ENCODE measurements around the gene PHACTR1. TPM values are rescaled to one million over a fixed set of nuclear protein-coding genes. Genes with fewer than 3 reads are reported as not detected.

PHACTR1 gene
- total RNA-seq, 2 experiments from 2014 or later, result 1.3 to 2.3 TPM

- ATAC-seq (ENCODE audit: poor library complexity), result no peak
- H3K4me3 ChIP-seq (ENCODE audit: low read length), result no peak overlapping the region
- no peaks in the 10 kb centered on the region for H3K36me3 ChIP-seq (ENCODE audit: insufficient read depth, low read length)
- H3K9me3 ChIP-seq (ENCODE audit: control insufficient read depth in 1 of 2, insufficient read depth in 1 of 2, low read length in 2 of 2), result no peaks in the 10 kb centered on the region
- CTCF ChIA-PET, result no interaction called here
- Mint-ChIP-seq H3K4me1 (ENCODE audit: low read depth) (peaks cover 5% of the 10 kb centered on the region), H3K4me3 (no peak overlapping the region), H3K27ac (no peak overlapping the region), H3K9me3 (no peaks in the 10 kb centered on the region), H3K36me3 (ENCODE audit: low read depth) (no peaks in the 10 kb centered on the region), H3K27me3 (no peaks in the 10 kb centered on the region)
- H3K4me1 ChIP-seq (ENCODE audit: insufficient read depth, low read length), result no peaks in the 10 kb centered on the region
- no peak overlapping the region for H3K27ac ChIP-seq (ENCODE audit: low read depth in 1 of 2, low read length in 2 of 2)
- POLR2A ChIA-PET, result no interaction called here
- intact Hi-C loops (cut with DNase I, micrococcal nuclease), result no loop called here
- no peak for DNase-seq
- H3K27me3 ChIP-seq (ENCODE audit: control insufficient read depth in 1 of 2, insufficient read depth in 2 of 2, low read length in 2 of 2), result peaks cover 0 to 2% of the 10 kb centered on the region in 2 experiments
- TF ChIP-seq CTCF (IDR thresholded peaks at IDR 0.05), result no peak
Observed at GRCh38 chr6:13066820-13067219, 350.3 kb downstream of the PHACTR1 start.

- peaks cover 5% of the 10 kb centered on the region for H3K4me1 Mint-ChIP-seq (ENCODE audit: low read depth)
- H3K4me3 ChIP-seq (ENCODE audit: low read length), result no peak overlapping the region
- TF ChIP-seq CTCF (IDR thresholded peaks at IDR 0.05), result no peak
- H3K9me3 Mint-ChIP-seq, result no peaks in the 10 kb centered on the region
- ChIA-PET CTCF (no interaction called here), POLR2A (no interaction called here)
- no peak overlapping the region for H3K27ac ChIP-seq (ENCODE audit: low read depth in 1 of 2, low read length in 2 of 2)
- no peaks in the 10 kb centered on the region for H3K4me1 ChIP-seq (ENCODE audit: insufficient read depth, low read length)
- H3K27ac Mint-ChIP-seq, result no peak overlapping the region
- H3K27me3 Mint-ChIP-seq, result peaks cover 5% of the 10 kb centered on the region
- no peaks in the 10 kb centered on the region for H3K36me3 ChIP-seq (ENCODE audit: insufficient read depth, low read length)
- intact Hi-C loops (cut with DNase I, micrococcal nuclease), result no loop called here
- no peaks in the 10 kb centered on the region for H3K36me3 Mint-ChIP-seq (ENCODE audit: low read depth)
- ATAC-seq (ENCODE audit: poor library complexity) (no peak), DNase-seq (no peak)
- H3K4me3 Mint-ChIP-seq, result no peak overlapping the region
- peaks cover 3 to 4% of the 10 kb centered on the region in 2 experiments for H3K27me3 ChIP-seq (ENCODE audit: control insufficient read depth in 1 of 2, insufficient read depth in 2 of 2, low read length in 2 of 2)
- no peaks in the 10 kb centered on the region for H3K9me3 ChIP-seq (ENCODE audit: control insufficient read depth in 1 of 2, insufficient read depth in 1 of 2, low read length in 2 of 2)
Observed at GRCh38 chr6:13068586-13069210, 352.1 kb downstream of the PHACTR1 start.

- no peaks in the 10 kb centered on the region for H3K9me3 ChIP-seq (ENCODE audit: control insufficient read depth in 1 of 2, insufficient read depth in 1 of 2, low read length in 2 of 2)
- peaks cover 5% of the 10 kb centered on the region for H3K4me1 Mint-ChIP-seq (ENCODE audit: low read depth)
- H3K4me1 ChIP-seq (ENCODE audit: insufficient read depth, low read length), result no peaks in the 10 kb centered on the region
- H3K4me3 ChIP-seq (ENCODE audit: low read length), result no peak overlapping the region
- no peak overlapping the region for H3K27ac ChIP-seq (ENCODE audit: low read depth in 1 of 2, low read length in 2 of 2)
- intact Hi-C loops (cut with DNase I, micrococcal nuclease), result no loop called here
- CTCF ChIA-PET, result no interaction called here
- H3K4me3 Mint-ChIP-seq, result no peak overlapping the region
- peaks cover 4 to 7% of the 10 kb centered on the region in 2 experiments for H3K27me3 ChIP-seq (ENCODE audit: control insufficient read depth in 1 of 2, insufficient read depth in 2 of 2, low read length in 2 of 2)
- no peaks in the 10 kb centered on the region for H3K36me3 Mint-ChIP-seq (ENCODE audit: low read depth)
- H3K36me3 ChIP-seq (ENCODE audit: insufficient read depth, low read length), result no peaks in the 10 kb centered on the region
- DNase-seq, result no peak
- no peak for TF ChIP-seq CTCF (IDR thresholded peaks at IDR 0.05)
- no peaks in the 10 kb centered on the region for H3K9me3 Mint-ChIP-seq
- POLR2A ChIA-PET, result no interaction called here
- H3K27ac Mint-ChIP-seq, result no peak overlapping the region
- ATAC-seq (ENCODE audit: poor library complexity), result no peak
- peaks cover 10% of the 10 kb centered on the region for H3K27me3 Mint-ChIP-seq
Observed at GRCh38 chr6:13071550-13072345, 355.2 kb downstream of the PHACTR1 start.

Measured in CD4-positive, alpha-beta T cell (primary cell).